GM12801 (cell line): ENCODE measurements around the gene TBCE.

ENCODE experiments used
- TF ChIP-seq, protein P1 (sequence below): IDR thresholded peaks from one replicate; pipeline ENCODE4 v1.5.1; 2011; ENCODE audit warnings: control low read depth; ENCODE audit not compliant: insufficient read length; ENCODE audit errors: extremely low read depth

Gene TBCE

DNA sequence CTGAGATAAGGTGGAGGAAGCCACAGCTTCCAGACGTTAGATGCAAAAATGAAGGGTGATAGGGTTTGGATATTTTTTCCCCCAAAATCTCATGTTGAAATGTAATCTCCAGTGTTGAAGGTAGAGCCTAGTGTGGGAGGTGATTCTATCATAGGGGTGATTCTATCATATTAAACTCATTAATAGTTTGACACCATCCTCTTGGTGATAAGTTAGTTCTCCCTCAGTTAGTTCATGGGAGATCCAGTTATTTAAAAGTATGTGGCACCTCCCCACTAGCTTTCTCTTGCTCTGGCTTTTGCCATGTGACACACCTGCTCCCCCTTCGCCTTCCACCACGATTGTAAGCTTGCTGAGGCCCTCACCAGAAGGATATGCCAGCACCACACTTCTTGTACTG, 8.3 kb upstream of the TBCE start:
- TF ChIP-seq, protein P1, sequence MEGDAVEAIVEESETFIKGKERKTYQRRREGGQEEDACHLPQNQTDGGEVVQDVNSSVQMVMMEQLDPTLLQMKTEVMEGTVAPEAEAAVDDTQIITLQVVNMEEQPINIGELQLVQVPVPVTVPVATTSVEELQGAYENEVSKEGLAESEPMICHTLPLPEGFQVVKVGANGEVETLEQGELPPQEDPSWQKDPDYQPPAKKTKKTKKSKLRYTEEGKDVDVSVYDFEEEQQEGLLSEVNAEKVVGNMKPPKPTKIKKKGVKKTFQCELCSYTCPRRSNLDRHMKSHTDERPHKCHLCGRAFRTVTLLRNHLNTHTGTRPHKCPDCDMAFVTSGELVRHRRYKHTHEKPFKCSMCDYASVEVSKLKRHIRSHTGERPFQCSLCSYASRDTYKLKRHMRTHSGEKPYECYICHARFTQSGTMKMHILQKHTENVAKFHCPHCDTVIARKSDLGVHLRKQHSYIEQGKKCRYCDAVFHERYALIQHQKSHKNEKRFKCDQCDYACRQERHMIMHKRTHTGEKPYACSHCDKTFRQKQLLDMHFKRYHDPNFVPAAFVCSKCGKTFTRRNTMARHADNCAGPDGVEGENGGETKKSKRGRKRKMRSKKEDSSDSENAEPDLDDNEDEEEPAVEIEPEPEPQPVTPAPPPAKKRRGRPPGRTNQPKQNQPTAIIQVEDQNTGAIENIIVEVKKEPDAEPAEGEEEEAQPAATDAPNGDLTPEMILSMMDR, result no peak

GRCh38 chr1:235366286-235366685, 941 bp upstream of the TBCE start:
- TF ChIP-seq, protein P1, result no peak

- TF ChIP-seq, protein P1, result no peak
Observed at GRCh38 chr1:235368428-235368827, 1.2 kb downstream of the TBCE start.

DNA sequence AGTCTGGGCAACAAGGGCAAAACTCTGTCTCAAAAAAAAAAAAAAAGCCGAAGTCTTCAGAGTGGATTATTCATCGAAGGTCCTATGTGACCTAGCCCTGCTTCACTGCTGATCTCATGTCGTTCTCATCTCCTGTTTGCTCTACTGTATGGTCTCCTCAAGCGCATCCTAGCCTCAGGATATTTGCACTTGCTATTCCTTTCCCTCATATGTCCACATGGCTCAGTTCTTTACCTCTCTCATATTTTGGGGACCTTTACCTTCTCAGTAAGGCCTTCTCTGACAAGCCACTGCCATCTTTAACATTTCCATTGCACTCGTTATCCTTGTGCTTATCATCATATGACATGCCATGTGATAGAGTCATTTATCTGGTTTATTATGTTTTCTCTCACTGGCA, 2.6 kb downstream of the TBCE start:
- TF ChIP-seq, protein P1, result no peak

GRCh38 chr1:235375919-235376605, 8.8 kb downstream of the TBCE start:
- TF ChIP-seq, protein P1, result no peak

GRCh38 chr1:235391874-235392273, 24.6 kb downstream of the TBCE start:
- TF ChIP-seq, protein P1, result no peak

DNA sequence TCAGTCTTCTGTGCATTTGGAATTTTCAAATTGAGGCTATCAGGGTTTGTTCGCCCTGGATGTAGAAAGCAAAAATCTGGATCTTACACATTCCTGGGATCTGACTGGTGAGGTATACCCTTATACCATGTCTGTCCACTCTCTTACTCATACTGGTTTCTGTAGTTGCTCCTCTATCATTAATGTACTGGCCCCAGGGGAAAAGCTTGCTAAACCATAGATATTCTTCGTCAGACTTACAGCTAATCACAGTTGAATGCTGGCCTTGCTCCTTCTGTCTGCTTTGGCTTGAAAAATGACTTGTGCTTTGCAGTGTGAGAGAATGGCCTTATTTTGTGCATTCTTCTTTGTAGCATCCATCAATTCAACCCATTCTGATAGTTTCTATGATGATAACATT, 30.5 kb downstream of the TBCE start:
- TF ChIP-seq, protein P1, result no peak
